GM12872 (cell line): ENCODE measurements around the gene OMA1.
A peak's percentile ranks its signal among the peaks of the same experiment; 100 is the strongest.

Experiments
- TF ChIP-seq, protein P1 (sequence below): IDR thresholded peaks from 3 replicates; pipeline ENCODE4 v1.5.1; 2011; ENCODE audit warnings: low read depth, mild to moderate bottlenecking, low read length, moderate library complexity; ENCODE audit not compliant: insufficient read depth

OMA1 gene

DNA sequence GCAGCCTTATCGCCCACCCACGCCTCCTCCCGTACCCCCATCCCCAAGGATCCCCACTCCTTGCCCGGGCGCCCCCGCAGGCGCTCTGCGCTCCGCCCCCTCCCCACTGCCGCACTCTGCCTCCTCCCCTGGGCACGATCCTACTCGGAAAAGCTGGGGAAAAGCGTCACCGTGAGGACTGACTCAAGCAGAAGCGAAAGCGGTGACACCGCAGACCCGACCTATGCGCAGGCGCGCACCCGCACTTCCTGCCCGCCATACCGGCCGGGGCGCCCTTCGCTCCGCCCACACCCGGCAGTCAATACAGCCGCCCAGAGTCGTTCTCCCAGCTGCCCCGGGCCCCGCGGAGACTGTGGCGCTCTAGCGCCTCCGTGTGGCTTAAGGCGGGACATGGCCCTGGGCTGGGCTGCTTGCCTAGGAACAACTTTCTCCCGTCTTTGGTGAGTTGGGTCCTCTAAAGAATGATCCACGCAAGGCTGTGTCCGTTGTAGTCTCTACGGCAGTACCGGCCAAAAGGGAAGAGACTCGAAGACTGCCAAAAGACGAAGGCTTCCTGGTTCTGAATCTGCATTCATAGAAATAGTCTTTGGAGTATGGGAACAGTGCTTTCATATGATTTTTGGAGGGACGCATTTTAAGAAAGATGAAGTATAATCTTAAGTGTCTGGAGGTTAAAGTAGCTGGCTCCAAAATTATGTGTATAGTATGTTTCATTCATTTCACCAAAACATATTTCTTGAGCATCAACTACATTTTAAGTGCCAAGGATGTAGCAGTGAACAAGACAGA, at the start of gene OMA1:
TSS of gene OMA1 (minus strand) at position 207 of the 789 bp plus-strand sequence. CDS start 7,432 bp downstream, outside the sequence.
- TF ChIP-seq, protein P1, sequence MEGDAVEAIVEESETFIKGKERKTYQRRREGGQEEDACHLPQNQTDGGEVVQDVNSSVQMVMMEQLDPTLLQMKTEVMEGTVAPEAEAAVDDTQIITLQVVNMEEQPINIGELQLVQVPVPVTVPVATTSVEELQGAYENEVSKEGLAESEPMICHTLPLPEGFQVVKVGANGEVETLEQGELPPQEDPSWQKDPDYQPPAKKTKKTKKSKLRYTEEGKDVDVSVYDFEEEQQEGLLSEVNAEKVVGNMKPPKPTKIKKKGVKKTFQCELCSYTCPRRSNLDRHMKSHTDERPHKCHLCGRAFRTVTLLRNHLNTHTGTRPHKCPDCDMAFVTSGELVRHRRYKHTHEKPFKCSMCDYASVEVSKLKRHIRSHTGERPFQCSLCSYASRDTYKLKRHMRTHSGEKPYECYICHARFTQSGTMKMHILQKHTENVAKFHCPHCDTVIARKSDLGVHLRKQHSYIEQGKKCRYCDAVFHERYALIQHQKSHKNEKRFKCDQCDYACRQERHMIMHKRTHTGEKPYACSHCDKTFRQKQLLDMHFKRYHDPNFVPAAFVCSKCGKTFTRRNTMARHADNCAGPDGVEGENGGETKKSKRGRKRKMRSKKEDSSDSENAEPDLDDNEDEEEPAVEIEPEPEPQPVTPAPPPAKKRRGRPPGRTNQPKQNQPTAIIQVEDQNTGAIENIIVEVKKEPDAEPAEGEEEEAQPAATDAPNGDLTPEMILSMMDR = peak; percentile 96

DNA sequence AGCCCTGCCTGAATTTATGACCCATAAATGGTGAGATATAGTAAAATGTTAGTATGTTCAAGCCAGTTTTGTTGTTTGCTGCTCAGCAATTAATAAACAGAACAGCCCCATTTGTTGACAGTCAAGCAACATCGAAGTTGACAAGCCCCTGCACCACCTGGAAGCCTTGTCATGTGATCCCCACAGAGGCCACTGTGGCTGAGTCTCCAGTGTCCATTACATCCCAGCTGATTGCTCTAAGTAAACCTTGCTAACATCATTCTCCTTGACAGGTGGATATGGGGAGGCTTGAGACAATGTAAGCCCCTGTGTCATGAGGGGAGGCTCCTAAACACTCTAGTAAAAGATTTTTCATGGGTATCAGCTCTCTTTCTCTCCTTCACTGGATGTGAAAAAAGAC, 48.0 kb upstream of the OMA1 start:
- TF ChIP-seq, protein P1 = no peak

DNA sequence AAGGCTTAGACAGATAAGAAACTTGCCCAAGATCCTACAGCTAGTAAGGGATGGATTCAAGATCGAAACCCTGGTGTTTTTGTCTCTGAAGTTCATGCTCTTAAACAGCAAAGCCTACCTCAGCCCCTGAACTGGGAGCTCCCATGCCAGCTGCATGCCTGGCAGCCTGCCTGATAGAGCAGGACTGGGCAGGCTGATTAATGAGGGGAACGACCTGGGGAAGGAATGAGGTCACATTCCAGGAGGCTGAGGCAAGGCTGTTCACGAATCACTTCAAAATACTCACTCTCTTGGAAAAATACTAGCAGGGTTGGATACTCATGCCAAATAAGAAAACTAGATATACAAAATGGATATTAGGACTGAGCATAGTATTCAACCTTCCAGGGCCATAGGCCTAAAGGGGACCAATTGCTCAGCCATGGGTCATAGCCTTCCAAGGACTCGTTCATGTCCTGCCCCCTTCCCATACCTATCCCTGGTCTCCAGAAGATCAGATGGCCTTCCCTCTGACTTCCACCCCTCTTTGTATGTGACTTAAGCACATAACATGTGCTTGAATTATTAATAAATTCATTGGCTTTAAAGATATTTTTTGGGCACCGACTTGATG, 46.1 kb upstream of the OMA1 start:
- TF ChIP-seq, protein P1 = no peak

DNA sequence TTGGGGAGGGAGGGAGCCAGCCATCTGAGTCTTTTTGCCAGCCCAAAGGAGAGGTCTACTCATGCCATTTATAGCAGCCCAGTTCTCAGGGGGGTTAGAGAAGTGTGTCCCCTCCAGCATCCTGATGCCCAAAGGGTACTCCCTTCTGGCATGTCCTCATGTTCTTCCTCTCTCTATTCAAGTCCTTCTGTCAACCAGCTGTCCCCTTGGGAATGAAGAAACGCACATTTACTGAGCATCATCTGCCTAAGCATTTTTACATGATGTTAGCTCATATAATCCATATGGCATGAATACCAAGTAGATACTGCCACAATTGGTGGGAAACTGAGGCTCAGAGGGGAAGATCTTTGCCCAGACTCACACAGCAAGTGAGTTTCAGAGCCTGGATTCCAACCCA, 45.3 kb upstream of the OMA1 start:
- TF ChIP-seq, protein P1 = no peak

DNA sequence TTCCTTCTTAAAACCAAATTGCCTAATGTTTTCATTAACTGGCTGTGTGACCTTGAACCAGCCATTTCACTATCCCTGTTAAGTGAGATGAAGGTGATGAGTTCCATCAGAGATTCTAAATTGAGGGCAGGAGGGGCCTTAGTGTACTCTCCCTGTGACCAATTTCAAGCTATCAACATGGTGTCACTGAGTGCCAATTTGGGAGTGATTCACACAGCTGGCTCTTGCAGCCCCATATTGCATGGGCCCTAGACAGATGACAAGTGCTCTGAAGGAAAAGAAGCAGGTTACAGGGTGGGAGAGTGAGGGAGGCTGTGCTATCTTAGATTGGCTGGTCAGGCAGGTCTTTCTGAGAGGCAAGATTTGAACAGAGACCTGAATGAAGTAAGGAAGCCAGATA, 43.5 kb upstream of the OMA1 start:
- TF ChIP-seq, protein P1 = no peak

DNA sequence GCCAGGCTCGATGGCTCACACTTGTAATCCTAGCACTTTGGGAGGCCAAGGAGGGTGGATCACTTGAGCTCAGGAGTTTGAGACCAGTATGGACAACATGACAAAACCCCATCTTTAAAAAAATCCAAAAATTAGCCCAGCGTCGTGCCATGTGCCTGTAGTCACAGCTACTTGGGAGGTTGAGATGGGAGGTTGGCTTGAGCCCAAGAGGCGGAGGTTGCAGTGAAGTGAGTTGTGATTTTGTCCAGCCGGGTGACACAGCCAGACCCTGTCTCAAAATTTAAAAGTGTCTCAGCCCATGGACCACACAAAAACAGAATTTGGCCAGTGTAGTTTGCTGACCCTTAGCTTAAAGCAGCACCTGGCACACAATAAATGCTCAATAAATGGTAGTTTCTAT, 41.9 kb upstream of the OMA1 start:
- TF ChIP-seq, protein P1 = no peak

DNA sequence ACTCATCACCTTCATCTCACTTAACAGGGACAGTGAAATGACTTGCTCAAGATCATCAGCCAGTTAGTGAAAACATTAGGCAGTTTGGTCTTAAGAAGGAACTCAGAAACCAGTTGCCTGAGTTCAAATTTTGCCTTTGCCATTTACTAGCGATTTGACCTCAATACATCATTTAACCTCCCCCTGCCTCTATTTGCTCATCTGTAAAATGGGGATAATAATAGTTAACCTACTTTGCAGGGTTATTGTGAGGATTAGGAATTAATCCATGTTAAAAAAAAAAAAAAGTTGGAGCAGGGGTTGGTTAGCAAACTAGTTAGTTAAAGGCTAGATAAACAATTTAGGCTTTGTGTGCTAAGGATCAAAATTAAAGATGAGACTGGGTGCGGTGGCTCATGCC, 41.1 kb upstream of the OMA1 start:
- TF ChIP-seq, protein P1 = no peak
